ENCODE results near the gene CD68.

DNA sequence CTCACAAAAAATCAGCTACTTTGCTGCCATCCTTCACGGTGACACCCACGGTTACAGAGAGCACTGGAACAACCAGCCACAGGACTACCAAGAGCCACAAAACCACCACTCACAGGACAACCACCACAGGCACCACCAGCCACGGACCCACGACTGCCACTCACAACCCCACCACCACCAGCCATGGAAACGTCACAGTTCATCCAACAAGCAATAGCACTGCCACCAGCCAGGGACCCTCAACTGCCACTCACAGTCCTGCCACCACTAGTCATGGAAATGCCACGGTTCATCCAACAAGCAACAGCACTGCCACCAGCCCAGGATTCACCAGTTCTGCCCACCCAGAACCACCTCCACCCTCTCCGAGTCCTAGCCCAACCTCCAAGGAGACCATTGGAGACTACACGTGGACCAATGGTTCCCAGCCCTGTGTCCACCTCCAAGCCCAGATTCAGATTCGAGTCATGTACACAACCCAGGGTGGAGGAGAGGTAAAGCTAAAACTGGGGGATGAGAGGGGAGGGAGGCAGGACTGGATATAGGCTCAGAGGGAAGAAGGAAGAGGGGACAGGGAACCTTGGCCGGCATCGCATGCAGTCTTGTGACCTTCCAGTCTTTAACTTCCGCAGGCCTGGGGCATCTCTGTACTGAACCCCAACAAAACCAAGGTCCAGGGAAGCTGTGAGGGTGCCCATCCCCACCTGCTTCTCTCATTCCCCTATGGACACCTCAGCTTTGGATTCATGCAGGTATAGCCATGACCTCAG lies 581 bp downstream of the CD68 start:
- TF ChIP-seq, protein P1, sequence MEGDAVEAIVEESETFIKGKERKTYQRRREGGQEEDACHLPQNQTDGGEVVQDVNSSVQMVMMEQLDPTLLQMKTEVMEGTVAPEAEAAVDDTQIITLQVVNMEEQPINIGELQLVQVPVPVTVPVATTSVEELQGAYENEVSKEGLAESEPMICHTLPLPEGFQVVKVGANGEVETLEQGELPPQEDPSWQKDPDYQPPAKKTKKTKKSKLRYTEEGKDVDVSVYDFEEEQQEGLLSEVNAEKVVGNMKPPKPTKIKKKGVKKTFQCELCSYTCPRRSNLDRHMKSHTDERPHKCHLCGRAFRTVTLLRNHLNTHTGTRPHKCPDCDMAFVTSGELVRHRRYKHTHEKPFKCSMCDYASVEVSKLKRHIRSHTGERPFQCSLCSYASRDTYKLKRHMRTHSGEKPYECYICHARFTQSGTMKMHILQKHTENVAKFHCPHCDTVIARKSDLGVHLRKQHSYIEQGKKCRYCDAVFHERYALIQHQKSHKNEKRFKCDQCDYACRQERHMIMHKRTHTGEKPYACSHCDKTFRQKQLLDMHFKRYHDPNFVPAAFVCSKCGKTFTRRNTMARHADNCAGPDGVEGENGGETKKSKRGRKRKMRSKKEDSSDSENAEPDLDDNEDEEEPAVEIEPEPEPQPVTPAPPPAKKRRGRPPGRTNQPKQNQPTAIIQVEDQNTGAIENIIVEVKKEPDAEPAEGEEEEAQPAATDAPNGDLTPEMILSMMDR (IDR thresholded peaks at IDR 0.05; ENCODE audit: low read depth, low read length): no peak
- TF ChIP-seq EZH2phosphoT487 (IDR thresholded peaks at IDR 0.05; ENCODE audit: low read depth): no peak

Measured in OCI-LY3 (cell line).